ENCODE data around the gene TEAD1.

DNA sequence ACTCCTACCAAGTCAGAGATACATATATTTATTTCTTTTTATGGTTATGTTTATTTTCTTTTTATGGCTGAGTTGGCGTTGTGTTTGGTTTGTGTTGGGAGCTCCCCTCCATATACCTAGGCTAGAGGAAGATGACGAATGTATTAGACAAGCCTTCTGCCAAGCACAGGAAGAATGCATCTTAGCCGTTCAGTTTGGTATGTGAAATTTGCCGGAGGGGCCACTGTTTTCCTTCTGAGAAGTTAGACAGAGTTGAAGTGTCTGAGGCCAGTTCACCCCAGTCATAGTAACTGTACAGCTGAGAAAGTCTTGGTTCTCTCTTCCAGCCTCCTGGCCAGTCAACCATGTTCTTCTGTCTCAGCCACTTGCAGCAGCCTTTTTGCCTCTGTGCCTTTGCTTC lies 29.8 kb downstream of the TEAD1 start:
- TF ChIP-seq, protein P1, sequence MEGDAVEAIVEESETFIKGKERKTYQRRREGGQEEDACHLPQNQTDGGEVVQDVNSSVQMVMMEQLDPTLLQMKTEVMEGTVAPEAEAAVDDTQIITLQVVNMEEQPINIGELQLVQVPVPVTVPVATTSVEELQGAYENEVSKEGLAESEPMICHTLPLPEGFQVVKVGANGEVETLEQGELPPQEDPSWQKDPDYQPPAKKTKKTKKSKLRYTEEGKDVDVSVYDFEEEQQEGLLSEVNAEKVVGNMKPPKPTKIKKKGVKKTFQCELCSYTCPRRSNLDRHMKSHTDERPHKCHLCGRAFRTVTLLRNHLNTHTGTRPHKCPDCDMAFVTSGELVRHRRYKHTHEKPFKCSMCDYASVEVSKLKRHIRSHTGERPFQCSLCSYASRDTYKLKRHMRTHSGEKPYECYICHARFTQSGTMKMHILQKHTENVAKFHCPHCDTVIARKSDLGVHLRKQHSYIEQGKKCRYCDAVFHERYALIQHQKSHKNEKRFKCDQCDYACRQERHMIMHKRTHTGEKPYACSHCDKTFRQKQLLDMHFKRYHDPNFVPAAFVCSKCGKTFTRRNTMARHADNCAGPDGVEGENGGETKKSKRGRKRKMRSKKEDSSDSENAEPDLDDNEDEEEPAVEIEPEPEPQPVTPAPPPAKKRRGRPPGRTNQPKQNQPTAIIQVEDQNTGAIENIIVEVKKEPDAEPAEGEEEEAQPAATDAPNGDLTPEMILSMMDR (IDR thresholded peaks at IDR 0.05), result no peak
- TF ChIP-seq POLR2A (IDR thresholded peaks at IDR 0.05), result no peak
